ENCODE results near the gene DPP4.
"Not testable (repeated sequence)": the region's sequence is repeated elsewhere in the genome, so short reads cannot be mapped to it uniquely, and the experiment has no call there.

DPP4 gene

GRCh38 chr2:161982548-161983330 lies 91.3 kb downstream of the DPP4 start:
- DNase-seq (ENCODE audit: low read depth): no peak

GRCh38 chr2:161981679-161982250 lies 92.2 kb downstream of the DPP4 start:
- H3K4me3 ChIP-seq (ENCODE audit: control insufficient read depth, low read depth, low read length): no peak overlapping the region
- no peak for DNase-seq (ENCODE audit: low read depth)
- no peak for TF ChIP-seq CTCF (IDR thresholded peaks at IDR 0.05; ENCODE audit: control insufficient read depth, insufficient read depth, low read depth, low read length, missing control alignments)

More at GRCh38 chr2:161982548-161983330, 91.3 kb downstream of the DPP4 start:
- H3K4me3 ChIP-seq (ENCODE audit: control insufficient read depth, low read depth, low read length): no peak overlapping the region
- no peak for TF ChIP-seq CTCF (IDR thresholded peaks at IDR 0.05; ENCODE audit: control insufficient read depth, insufficient read depth, low read depth, low read length, missing control alignments)

GRCh38 chr2:161980976-161981375 lies 93.0 kb downstream of the DPP4 start:
- DNase-seq (ENCODE audit: low read depth): no peak
- no peak for TF ChIP-seq CTCF (IDR thresholded peaks at IDR 0.05; ENCODE audit: control insufficient read depth, insufficient read depth, low read depth, low read length, missing control alignments)
- no peak overlapping the region for H3K4me3 ChIP-seq (ENCODE audit: control insufficient read depth, low read depth, low read length)

DNA sequence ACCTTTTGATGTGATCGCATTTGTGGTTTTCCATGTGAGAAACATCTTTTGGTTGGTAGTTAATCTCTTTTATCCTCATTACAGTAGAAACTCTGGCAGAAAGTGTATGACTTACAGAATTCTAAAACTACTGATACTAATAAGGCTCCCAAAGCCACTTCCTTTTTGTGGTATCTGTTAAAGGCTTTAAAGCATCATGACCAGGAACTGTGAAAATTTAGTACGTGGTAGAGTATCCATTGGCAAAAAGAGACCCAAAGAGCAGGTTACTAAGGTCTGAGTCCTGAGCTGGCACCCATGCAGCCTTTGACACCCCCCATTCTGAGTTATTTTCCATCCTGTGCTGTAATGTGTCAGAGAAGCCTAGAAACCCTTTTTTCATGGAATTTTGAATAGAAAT lies 94.5 kb downstream of the DPP4 start:
- no peak overlapping the region for H3K4me3 ChIP-seq (ENCODE audit: control insufficient read depth, low read depth, low read length)
- TF ChIP-seq CTCF (IDR thresholded peaks at IDR 0.05; ENCODE audit: control insufficient read depth, insufficient read depth, low read depth, low read length, missing control alignments): no peak
- DNase-seq (ENCODE audit: low read depth): no peak

- DNase-seq (ENCODE audit: low read depth); H3K4me3 ChIP-seq (ENCODE audit: control insufficient read depth, low read depth, low read length): not testable (repeated sequence)
Measured at GRCh38 chr2:161977926-161978325, 96.1 kb downstream of the DPP4 start.

- no peak for DNase-seq (ENCODE audit: low read depth)
- no peak for TF ChIP-seq CTCF (IDR thresholded peaks at IDR 0.05; ENCODE audit: control insufficient read depth, insufficient read depth, low read depth, low read length, missing control alignments)
- H3K4me3 ChIP-seq (ENCODE audit: control insufficient read depth, low read depth, low read length): no peak overlapping the region
Measured at GRCh38 chr2:161976917-161977316, 97.1 kb downstream of the DPP4 start.

DNA sequence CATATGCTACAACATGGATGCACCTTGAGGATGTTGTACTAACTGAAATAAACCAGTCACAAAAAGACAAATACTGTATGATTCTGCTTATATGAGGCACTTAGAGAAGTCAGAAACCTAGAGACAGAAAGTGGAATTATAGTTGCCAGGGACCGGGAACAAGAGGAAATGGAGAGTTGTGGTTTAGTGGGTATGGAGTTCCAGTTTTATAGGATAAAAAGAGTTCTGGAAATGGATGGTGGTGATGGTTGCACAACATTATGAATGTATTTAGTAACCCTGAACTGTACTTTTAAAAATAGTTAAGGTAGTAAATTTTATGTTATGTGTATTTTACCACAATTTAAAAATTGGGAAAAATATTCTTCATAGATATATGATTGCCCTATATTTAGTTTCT lies 97.7 kb downstream of the DPP4 start:
- DNase-seq (ENCODE audit: low read depth): no peak
- H3K4me3 ChIP-seq (ENCODE audit: control insufficient read depth, low read depth, low read length): no peak overlapping the region
- no peak for TF ChIP-seq CTCF (IDR thresholded peaks at IDR 0.05; ENCODE audit: control insufficient read depth, insufficient read depth, low read depth, low read length, missing control alignments)

All from AG09309 (cell line).